ENCODE results near the gene ZNF655.

DNA sequence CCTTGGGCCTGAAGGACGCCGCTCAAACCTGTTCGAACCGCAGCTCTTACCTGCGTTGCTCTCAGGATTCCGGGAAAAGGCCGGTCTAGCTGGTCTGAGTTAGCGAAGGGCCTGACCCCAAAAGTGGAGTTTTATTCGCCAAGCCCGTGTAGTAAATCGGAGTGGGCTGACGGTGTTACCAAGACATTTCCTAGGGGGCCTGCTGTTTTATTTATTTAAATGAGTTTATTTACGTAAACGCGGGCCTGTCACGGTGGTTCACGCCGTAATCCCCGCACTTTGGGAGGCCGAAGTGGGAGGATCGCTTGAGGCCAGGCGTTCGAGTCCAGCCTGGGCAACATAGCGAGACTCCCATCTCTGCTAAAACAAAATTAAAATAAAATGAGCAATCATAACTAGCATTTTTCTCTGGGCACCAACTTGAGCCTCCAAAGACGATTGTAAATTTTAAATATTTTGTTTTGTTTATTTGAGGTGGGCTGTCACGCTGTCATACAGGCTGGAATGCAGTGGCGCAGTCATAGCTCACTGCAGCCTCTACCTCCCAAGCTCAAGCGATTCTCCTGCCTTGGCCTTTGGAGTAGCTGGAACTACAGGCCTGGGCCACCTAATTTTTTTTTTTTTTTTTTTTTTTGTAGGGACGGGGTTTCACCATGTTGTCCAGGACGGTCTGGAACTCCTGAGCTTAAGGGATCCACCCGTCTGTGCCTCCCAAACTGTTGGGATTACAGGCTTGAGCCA is 903 bp downstream of the ZNF655 start:
- TF ChIP-seq, protein P1, sequence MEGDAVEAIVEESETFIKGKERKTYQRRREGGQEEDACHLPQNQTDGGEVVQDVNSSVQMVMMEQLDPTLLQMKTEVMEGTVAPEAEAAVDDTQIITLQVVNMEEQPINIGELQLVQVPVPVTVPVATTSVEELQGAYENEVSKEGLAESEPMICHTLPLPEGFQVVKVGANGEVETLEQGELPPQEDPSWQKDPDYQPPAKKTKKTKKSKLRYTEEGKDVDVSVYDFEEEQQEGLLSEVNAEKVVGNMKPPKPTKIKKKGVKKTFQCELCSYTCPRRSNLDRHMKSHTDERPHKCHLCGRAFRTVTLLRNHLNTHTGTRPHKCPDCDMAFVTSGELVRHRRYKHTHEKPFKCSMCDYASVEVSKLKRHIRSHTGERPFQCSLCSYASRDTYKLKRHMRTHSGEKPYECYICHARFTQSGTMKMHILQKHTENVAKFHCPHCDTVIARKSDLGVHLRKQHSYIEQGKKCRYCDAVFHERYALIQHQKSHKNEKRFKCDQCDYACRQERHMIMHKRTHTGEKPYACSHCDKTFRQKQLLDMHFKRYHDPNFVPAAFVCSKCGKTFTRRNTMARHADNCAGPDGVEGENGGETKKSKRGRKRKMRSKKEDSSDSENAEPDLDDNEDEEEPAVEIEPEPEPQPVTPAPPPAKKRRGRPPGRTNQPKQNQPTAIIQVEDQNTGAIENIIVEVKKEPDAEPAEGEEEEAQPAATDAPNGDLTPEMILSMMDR (conservative IDR thresholded peaks at IDR 0.05; ENCODE audit: low read depth, low read length): no peak
- TF ChIP-seq, protein P2, sequence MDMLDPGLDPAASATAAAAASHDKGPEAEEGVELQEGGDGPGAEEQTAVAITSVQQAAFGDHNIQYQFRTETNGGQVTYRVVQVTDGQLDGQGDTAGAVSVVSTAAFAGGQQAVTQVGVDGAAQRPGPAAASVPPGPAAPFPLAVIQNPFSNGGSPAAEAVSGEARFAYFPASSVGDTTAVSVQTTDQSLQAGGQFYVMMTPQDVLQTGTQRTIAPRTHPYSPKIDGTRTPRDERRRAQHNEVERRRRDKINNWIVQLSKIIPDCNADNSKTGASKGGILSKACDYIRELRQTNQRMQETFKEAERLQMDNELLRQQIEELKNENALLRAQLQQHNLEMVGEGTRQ (IDR thresholded peaks at IDR 0.05; ENCODE audit: low read depth, low read length): no peak
- TF ChIP-seq RAD21 (IDR thresholded peaks at IDR 0.05; ENCODE audit: low read length) (no peak), FOS (IDR thresholded peaks at IDR 0.05; ENCODE audit: low read depth, low read length) (no peak), POLR2A (IDR thresholded peaks at IDR 0.05; ENCODE audit: low read depth, low read length) (no peak), RFX5 (IDR thresholded peaks at IDR 0.05; ENCODE audit: low read depth, low read length) (no peak), MAZ (IDR thresholded peaks at IDR 0.05; ENCODE audit: borderline replicate concordance, low read depth, low read length) (no peak), BHLHE40 (IDR thresholded peaks at IDR 0.05; ENCODE audit: low read depth, low read length) (no peak), SMC3 (IDR thresholded peaks at IDR 0.05; ENCODE audit: low read depth, low read length) (no peak), CHD1 (IDR thresholded peaks at IDR 0.05; ENCODE audit: low read depth, low read length) (no peak)
- TF ChIP-seq, protein P3, sequence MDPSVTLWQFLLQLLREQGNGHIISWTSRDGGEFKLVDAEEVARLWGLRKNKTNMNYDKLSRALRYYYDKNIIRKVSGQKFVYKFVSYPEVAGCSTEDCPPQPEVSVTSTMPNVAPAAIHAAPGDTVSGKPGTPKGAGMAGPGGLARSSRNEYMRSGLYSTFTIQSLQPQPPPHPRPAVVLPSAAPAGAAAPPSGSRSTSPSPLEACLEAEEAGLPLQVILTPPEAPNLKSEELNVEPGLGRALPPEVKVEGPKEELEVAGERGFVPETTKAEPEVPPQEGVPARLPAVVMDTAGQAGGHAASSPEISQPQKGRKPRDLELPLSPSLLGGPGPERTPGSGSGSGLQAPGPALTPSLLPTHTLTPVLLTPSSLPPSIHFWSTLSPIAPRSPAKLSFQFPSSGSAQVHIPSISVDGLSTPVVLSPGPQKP (IDR thresholded peaks at IDR 0.05; ENCODE audit: borderline replicate concordance, low read depth, low read length): no peak

Measured in IMR-90 (cell line).